ENCODE data around the gene G6PC1.

- TF ChIP-seq EP300 (IDR thresholded peaks at IDR 0.05): no peak
- TF ChIP-seq, protein P1, sequence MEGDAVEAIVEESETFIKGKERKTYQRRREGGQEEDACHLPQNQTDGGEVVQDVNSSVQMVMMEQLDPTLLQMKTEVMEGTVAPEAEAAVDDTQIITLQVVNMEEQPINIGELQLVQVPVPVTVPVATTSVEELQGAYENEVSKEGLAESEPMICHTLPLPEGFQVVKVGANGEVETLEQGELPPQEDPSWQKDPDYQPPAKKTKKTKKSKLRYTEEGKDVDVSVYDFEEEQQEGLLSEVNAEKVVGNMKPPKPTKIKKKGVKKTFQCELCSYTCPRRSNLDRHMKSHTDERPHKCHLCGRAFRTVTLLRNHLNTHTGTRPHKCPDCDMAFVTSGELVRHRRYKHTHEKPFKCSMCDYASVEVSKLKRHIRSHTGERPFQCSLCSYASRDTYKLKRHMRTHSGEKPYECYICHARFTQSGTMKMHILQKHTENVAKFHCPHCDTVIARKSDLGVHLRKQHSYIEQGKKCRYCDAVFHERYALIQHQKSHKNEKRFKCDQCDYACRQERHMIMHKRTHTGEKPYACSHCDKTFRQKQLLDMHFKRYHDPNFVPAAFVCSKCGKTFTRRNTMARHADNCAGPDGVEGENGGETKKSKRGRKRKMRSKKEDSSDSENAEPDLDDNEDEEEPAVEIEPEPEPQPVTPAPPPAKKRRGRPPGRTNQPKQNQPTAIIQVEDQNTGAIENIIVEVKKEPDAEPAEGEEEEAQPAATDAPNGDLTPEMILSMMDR (IDR thresholded peaks at IDR 0.05): no peak
Observed at GRCh38 chr17:42913981-42914617, 13.5 kb downstream of the G6PC1 start.

Data from tibial nerve (tissue), 4 donors.